NCI-H774 (cell line): ENCODE data around the gene SBNO2.
"Not testable (repeated sequence)": the region's sequence is repeated elsewhere in the genome, so short reads cannot be mapped to it uniquely, and the experiment has no call there.

Experiments
- DNase-seq: peaks from one replicate; lab custom pipeline; 2025; lab: John Stamatoyannopoulos, UW

Gene SBNO2

GRCh38 chr19:1208830-1209229 lies 34.8 kb upstream of the SBNO2 start:
- not testable (repeated sequence) for DNase-seq

- no peak for DNase-seq
Observed at GRCh38 chr19:1206864-1207450, 32.9 kb upstream of the SBNO2 start.

GRCh38 chr19:1206150-1206863 lies 32.2 kb upstream of the SBNO2 start:
- DNase-seq: no peak

- peak; percentile 97 for DNase-seq
Observed at GRCh38 chr19:1205114-1206099, 31.3 kb upstream of the SBNO2 start, which contains the start of gene STK11. Gene STK11 (plus strand): TSS chr19:1205778. CDS start chr19:1206914, 1,136 bp downstream.

GRCh38 chr19:1200614-1201013 lies 26.5 kb upstream of the SBNO2 start:
- DNase-seq: not testable (repeated sequence)

- DNase-seq: no peak
Observed at GRCh38 chr19:1199531-1199930, 25.5 kb upstream of the SBNO2 start.

GRCh38 chr19:1189419-1189818 lies 15.4 kb upstream of the SBNO2 start:
- DNase-seq: no peak

GRCh38 chr19:1183543-1184172 lies 9.6 kb upstream of the SBNO2 start:
- DNase-seq: no peak

- no peak for DNase-seq
Observed at GRCh38 chr19:1182727-1183126, 8.7 kb upstream of the SBNO2 start.

GRCh38 chr19:1182068-1182467 lies 8.0 kb upstream of the SBNO2 start:
- DNase-seq: no peak

GRCh38 chr19:1181606-1182005 lies 7.5 kb upstream of the SBNO2 start:
- peak; percentile 0 for DNase-seq

GRCh38 chr19:1177322-1178114 lies 3.5 kb upstream of the SBNO2 start:
- no peak for DNase-seq

GRCh38 chr19:1173159-1173844 lies 766 bp downstream of the SBNO2 start:
- DNase-seq: no peak

GRCh38 chr19:1172353-1173158 lies 1.5 kb downstream of the SBNO2 start:
- no peak for DNase-seq

- no peak for DNase-seq
Observed at GRCh38 chr19:1171755-1172352, 2.2 kb downstream of the SBNO2 start.

GRCh38 chr19:1170938-1171754 lies 2.9 kb downstream of the SBNO2 start:
- no peak for DNase-seq

- no peak for DNase-seq
Observed at GRCh38 chr19:1169921-1170885, 3.9 kb downstream of the SBNO2 start.
